GM23338 (cell line): ENCODE results near the gene RFX4. TPM values are rescaled to one million over a fixed set of nuclear protein-coding genes. Genes with fewer than 3 reads are reported as not detected.

ENCODE experiments used
- ATAC-seq: fragments of 200-7000 bp; cut with Tn5 transposase; 3 replicates; pipeline ENCODE4 v1.9.1; 2020
- DNase-seq: peaks from one replicate; pipeline ENCODE4 v3.0.0-alpha.2; 2015; ENCODE audit warnings: low spot score
- H2AFZ ChIP-seq: fragments of 200-600 bp; sonication (generic); 2 replicates; pipeline ENCODE4 v1.8.0; 2016; ENCODE audit warnings: antibody characterized with exemption, mild to moderate bottlenecking, moderate library complexity
- H3F3A ChIP-seq: fragments of 200-600 bp; sonication (generic); replicated peaks from 2 replicates; pipeline ENCODE4 v1.8.0; 2017; ENCODE audit warnings: antibody characterized with exemption, mixed run types, low read depth
- H3K27ac ChIP-seq: fragments of 200-600 bp; sonication (generic); 2 replicates; pipeline ENCODE4 v1.6.1; 2016; ENCODE audit warnings: low read depth
- H3K27me3 ChIP-seq: fragments of 200-600 bp; sonication (generic); 2 replicates; pipeline ENCODE4 v1.8.0; 2016; ENCODE audit warnings: mild to moderate bottlenecking, mixed run types, moderate library complexity; ENCODE audit not compliant: insufficient read depth
- H3K36me3 ChIP-seq: fragments of 200-600 bp; sonication (generic); 2 replicates; pipeline ENCODE4 v1.8.0; 2016; ENCODE audit warnings: mild to moderate bottlenecking; ENCODE audit not compliant: insufficient read depth
- H3K4me1 ChIP-seq: fragments of 200-600 bp; sonication (generic); 2 replicates; pipeline ENCODE4 v1.8.0; 2016; ENCODE audit warnings: mild to moderate bottlenecking, moderate library complexity; ENCODE audit not compliant: insufficient read depth
- H3K4me2 ChIP-seq: fragments of 200-600 bp; sonication (generic); 2 replicates; pipeline ENCODE4 v1.7.1; 2017; ENCODE audit warnings: mixed run types
- H3K4me3 ChIP-seq: fragments of 200-600 bp; sonication (generic); 2 replicates; pipeline ENCODE4 v1.6.1; 2016; ENCODE audit warnings: mixed run types
- H3K79me2 ChIP-seq: fragments of 200-600 bp; sonication (generic); replicated peaks from 2 replicates; pipeline ENCODE4 v1.8.0; 2017; ENCODE audit warnings: mild to moderate bottlenecking; ENCODE audit not compliant: insufficient read depth
- H3K9me2 ChIP-seq: fragments of 200-600 bp; sonication (generic); 2 replicates; pipeline ENCODE4 v1.8.0; 2017; ENCODE audit not compliant: insufficient read depth
- H4K20me1 ChIP-seq: fragments of 200-600 bp; sonication (generic); replicated peaks from 2 replicates; pipeline ENCODE4 v1.8.0; 2017; ENCODE audit warnings: mild to moderate bottlenecking; ENCODE audit not compliant: insufficient read depth
- H3K27ac Mint-ChIP-seq: 2 replicates; pipeline ENCODE4 v1.8.0; 2020; ENCODE audit warnings: inconsistent platforms, mild to moderate bottlenecking, moderate library complexity, mixed read lengths
- H3K27me3 Mint-ChIP-seq: 3 replicates; pipeline ENCODE4 v1.8.0; 2022; ENCODE audit warnings: low read depth, mild to moderate bottlenecking, moderate library complexity, mixed read lengths, inconsistent platforms; ENCODE audit not compliant: insufficient read depth, poor library complexity
- H3K36me3 Mint-ChIP-seq: 3 replicates; pipeline ENCODE4 v1.8.0; 2021; ENCODE audit warnings: low read depth, mild to moderate bottlenecking, inconsistent platforms, moderate library complexity, mixed read lengths
- H3K4me1 Mint-ChIP-seq: 3 replicates; pipeline ENCODE4 v1.8.0; 2020; ENCODE audit warnings: mild to moderate bottlenecking, inconsistent platforms, mixed read lengths
- H3K4me3 Mint-ChIP-seq: 3 replicates; pipeline ENCODE4 v1.8.0; 2021; ENCODE audit warnings: moderate library complexity, mild to moderate bottlenecking, inconsistent platforms, mixed read lengths
- H3K9me3 Mint-ChIP-seq: 3 replicates; pipeline ENCODE4 v1.8.0; 2020; ENCODE audit warnings: moderate library complexity, mild to moderate bottlenecking, inconsistent platforms, mixed read lengths
- CREB1 ChIP-seq: fragments of 250-450 bp; sonication (Bioruptor Pico); IDR thresholded peaks from 2 replicates; pipeline ENCODE4 v1.5.0; 2020; ENCODE audit warnings: low read depth, mild to moderate bottlenecking, moderate library complexity
- EZH2 ChIP-seq: fragments of 200-600 bp; sonication (generic); IDR thresholded peaks from one replicate; pipeline ENCODE4 v1.8.0; 2017; ENCODE audit warnings: antibody characterized with exemption, mild to moderate bottlenecking, low read depth; ENCODE audit not compliant: unreplicated experiment
- EZH2phosphoT487 ChIP-seq: fragments of 200-600 bp; sonication (generic); IDR thresholded peaks from one replicate; pipeline ENCODE4 v1.8.1; 2018; ENCODE audit warnings: antibody characterized with exemption; ENCODE audit not compliant: unreplicated experiment
- JUNB ChIP-seq: IDR thresholded peaks from one replicate; pipeline ENCODE4 v1.6.1; 2016; ENCODE audit warnings: antibody characterized with exemption; ENCODE audit not compliant: unreplicated experiment
- NANOG ChIP-seq: IDR thresholded peaks from 2 replicates; pipeline ENCODE4 v1.6.1; 2016; ENCODE audit warnings: antibody characterized with exemption, borderline replicate concordance
- POLR2AphosphoS5 ChIP-seq: IDR thresholded peaks from 2 replicates; pipeline ENCODE4 v1.6.1; 2016; ENCODE audit warnings: antibody characterized with exemption, low read depth
- STAT1 ChIP-seq: IDR thresholded peaks from one replicate; pipeline ENCODE4 v1.6.1; 2016; ENCODE audit warnings: antibody characterized with exemption; ENCODE audit not compliant: unreplicated experiment
- ZNF114 ChIP-seq: fragments of 250-450 bp; sonication (Bioruptor Pico); IDR thresholded peaks from 2 replicates; pipeline ENCODE4 v1.5.0; 2020; ENCODE audit warnings: mild to moderate bottlenecking, moderate library complexity
- polyA plus RNA-seq: library from polyadenylated mRNA; unstranded; fragments of >200 nt; fragmentation: Nextera tagmentation; extraction: Ambion mirVana; gene quantifications from 2 replicates; pipeline ENCODE4 v1.2.1, GENCODE V29; 2016
- total RNA-seq: library from RNA; depleted of rRNA; stranded (reverse); fragments of >200 nt; shearing (Covaris generic); gene quantifications from 2 replicates; pipeline ENCODE4 v1.2.3, GENCODE V29; 2014
- TF ChIP-seq, protein P1 (sequence below): fragments of 250-450 bp; sonication (Bioruptor Pico); IDR thresholded peaks from 2 replicates; pipeline ENCODE4 v1.5.0; 2020; ENCODE audit warnings: mild to moderate bottlenecking, moderate library complexity
- TF ChIP-seq, protein P2 (sequence below), 2 experiments: fragments of 200-600 bp in 1 of 2; sonication (generic) in 1 of 2; conservative IDR thresholded peaks; 2 replicates each; pipeline versions ENCODE4 v1.5.1 to v1.6.1; 2016 to 2017; ENCODE audit warnings: antibody characterized with exemption in 2 of 2, low read depth in 2 of 2, mild to moderate bottlenecking in 2 of 2, moderate library complexity in 1 of 2
- TF ChIP-seq, protein P3 (sequence below): IDR thresholded peaks from one replicate; pipeline ENCODE4 v1.6.1; 2018; ENCODE audit warnings: antibody characterized with exemption; ENCODE audit not compliant: unreplicated experiment
- TF ChIP-seq, protein P4 (sequence below): IDR thresholded peaks from 2 replicates; pipeline ENCODE4 v1.6.1; 2016; ENCODE audit warnings: antibody characterized with exemption

The RFX4 gene
- total and polyA plus RNA-seq, 2 experiments from 2014 or later: 0.23 TPM; not detected in 1

DNA sequence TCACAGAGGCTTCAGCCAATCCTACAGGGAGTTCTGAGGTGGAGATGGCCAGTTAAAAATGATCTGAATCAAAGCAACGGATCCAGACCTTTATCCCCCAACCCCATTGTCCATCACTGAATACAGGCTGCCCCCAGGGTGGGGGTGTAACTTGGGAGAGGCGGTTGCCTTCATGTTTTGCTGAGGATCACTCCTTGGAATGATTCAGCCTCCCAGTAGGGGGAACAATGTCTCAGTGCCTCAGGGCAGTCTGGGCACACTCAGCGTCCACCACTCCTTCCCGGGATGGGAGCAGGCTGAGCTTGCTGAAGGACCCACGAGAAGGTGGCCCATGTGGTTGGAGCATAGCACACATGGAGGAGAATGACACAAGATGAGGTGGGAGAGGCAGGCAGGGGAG, 60.2 kb downstream of the RFX4 start:
- Histone ChIP-seq H3F3A (no peaks in the 10 kb centered on the region), H3K9me2 (no peaks in the 10 kb centered on the region), H3K79me2 (no peaks in the 10 kb centered on the region), H3K4me1 (no peaks in the 10 kb centered on the region), H2AFZ (no peak overlapping the region), H3K4me2 (no peak overlapping the region), H3K27me3 (no peaks in the 10 kb centered on the region), H3K36me3 (no peaks in the 10 kb centered on the region), H4K20me1 (no peaks in the 10 kb centered on the region), H3K27ac (no peak overlapping the region), H3K4me3 (no peak overlapping the region)
- Mint-ChIP-seq H3K27me3 (peaks cover 2% of the 10 kb centered on the region), H3K4me3 (no peak overlapping the region), H3K36me3 (no peaks in the 10 kb centered on the region), H3K27ac (no peak overlapping the region), H3K9me3 (no peaks in the 10 kb centered on the region), H3K4me1 (peaks cover 10% of the 10 kb centered on the region)
- ATAC-seq: peak; percentile 59
- TF ChIP-seq, protein P1, sequence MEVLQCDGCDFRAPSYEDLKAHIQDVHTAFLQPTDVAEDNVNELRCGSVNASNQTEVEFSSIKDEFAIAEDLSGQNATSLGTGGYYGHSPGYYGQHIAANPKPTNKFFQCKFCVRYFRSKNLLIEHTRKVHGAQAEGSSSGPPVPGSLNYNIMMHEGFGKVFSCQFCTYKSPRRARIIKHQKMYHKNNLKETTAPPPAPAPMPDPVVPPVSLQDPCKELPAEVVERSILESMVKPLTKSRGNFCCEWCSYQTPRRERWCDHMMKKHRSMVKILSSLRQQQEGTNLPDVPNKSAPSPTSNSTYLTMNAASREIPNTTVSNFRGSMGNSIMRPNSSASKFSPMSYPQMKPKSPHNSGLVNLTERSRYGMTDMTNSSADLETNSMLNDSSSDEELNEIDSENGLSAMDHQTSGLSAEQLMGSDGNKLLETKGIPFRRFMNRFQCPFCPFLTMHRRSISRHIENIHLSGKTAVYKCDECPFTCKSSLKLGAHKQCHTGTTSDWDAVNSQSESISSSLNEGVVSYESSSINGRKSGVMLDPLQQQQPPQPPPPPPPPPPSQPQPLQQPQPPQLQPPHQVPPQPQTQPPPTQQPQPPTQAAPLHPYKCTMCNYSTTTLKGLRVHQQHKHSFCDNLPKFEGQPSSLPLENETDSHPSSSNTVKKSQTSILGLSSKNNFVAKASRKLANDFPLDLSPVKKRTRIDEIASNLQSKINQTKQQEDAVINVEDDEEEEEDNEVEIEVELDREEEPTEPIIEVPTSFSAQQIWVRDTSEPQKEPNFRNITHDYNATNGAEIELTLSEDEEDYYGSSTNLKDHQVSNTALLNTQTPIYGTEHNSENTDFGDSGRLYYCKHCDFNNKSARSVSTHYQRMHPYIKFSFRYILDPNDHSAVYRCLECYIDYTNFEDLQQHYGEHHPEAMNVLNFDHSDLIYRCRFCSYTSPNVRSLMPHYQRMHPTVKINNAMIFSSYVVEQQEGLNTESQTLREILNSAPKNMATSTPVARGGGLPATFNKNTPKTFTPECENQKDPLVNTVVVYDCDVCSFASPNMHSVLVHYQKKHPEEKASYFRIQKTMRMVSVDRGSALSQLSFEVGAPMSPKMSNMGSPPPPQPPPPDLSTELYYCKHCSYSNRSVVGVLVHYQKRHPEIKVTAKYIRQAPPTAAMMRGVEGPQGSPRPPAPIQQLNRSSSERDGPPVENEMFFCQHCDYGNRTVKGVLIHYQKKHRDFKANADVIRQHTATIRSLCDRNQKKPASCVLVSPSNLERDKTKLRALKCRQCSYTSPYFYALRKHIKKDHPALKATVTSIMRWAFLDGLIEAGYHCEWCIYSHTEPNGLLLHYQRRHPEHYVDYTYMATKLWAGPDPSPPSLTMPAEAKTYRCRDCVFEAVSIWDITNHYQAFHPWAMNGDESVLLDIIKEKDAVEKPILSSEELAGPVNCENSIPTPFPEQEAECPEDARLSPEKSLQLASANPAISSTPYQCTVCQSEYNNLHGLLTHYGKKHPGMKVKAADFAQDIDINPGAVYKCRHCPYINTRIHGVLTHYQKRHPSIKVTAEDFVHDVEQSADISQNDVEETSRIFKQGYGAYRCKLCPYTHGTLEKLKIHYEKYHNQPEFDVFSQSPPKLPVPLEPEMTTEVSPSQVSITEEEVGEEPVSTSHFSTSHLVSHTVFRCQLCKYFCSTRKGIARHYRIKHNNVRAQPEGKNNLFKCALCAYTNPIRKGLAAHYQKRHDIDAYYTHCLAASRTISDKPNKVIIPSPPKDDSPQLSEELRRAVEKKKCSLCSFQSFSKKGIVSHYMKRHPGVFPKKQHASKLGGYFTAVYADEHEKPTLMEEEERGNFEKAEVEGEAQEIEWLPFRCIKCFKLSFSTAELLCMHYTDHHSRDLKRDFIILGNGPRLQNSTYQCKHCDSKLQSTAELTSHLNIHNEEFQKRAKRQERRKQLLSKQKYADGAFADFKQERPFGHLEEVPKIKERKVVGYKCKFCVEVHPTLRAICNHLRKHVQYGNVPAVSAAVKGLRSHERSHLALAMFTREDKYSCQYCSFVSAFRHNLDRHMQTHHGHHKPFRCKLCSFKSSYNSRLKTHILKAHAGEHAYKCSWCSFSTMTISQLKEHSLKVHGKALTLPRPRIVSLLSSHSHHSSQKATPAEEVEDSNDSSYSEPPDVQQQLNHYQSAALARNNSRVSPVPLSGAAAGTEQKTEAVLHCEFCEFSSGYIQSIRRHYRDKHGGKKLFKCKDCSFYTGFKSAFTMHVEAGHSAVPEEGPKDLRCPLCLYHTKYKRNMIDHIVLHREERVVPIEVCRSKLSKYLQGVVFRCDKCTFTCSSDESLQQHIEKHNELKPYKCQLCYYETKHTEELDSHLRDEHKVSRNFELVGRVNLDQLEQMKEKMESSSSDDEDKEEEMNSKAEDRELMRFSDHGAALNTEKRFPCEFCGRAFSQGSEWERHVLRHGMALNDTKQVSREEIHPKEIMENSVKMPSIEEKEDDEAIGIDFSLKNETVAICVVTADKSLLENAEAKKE (CRISPR knock-in tag): no peak
- no peak for TF ChIP-seq EZH2
- TF ChIP-seq, protein P2, sequence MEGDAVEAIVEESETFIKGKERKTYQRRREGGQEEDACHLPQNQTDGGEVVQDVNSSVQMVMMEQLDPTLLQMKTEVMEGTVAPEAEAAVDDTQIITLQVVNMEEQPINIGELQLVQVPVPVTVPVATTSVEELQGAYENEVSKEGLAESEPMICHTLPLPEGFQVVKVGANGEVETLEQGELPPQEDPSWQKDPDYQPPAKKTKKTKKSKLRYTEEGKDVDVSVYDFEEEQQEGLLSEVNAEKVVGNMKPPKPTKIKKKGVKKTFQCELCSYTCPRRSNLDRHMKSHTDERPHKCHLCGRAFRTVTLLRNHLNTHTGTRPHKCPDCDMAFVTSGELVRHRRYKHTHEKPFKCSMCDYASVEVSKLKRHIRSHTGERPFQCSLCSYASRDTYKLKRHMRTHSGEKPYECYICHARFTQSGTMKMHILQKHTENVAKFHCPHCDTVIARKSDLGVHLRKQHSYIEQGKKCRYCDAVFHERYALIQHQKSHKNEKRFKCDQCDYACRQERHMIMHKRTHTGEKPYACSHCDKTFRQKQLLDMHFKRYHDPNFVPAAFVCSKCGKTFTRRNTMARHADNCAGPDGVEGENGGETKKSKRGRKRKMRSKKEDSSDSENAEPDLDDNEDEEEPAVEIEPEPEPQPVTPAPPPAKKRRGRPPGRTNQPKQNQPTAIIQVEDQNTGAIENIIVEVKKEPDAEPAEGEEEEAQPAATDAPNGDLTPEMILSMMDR (conservative IDR thresholded peaks at IDR 0.05; ENCODE audit: low read depth in 2 of 2): no peak
- TF ChIP-seq, protein P3, sequence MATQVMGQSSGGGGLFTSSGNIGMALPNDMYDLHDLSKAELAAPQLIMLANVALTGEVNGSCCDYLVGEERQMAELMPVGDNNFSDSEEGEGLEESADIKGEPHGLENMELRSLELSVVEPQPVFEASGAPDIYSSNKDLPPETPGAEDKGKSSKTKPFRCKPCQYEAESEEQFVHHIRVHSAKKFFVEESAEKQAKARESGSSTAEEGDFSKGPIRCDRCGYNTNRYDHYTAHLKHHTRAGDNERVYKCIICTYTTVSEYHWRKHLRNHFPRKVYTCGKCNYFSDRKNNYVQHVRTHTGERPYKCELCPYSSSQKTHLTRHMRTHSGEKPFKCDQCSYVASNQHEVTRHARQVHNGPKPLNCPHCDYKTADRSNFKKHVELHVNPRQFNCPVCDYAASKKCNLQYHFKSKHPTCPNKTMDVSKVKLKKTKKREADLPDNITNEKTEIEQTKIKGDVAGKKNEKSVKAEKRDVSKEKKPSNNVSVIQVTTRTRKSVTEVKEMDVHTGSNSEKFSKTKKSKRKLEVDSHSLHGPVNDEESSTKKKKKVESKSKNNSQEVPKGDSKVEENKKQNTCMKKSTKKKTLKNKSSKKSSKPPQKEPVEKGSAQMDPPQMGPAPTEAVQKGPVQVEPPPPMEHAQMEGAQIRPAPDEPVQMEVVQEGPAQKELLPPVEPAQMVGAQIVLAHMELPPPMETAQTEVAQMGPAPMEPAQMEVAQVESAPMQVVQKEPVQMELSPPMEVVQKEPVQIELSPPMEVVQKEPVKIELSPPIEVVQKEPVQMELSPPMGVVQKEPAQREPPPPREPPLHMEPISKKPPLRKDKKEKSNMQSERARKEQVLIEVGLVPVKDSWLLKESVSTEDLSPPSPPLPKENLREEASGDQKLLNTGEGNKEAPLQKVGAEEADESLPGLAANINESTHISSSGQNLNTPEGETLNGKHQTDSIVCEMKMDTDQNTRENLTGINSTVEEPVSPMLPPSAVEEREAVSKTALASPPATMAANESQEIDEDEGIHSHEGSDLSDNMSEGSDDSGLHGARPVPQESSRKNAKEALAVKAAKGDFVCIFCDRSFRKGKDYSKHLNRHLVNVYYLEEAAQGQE: no peak
- no peak for TF ChIP-seq EZH2phosphoT487
- TF ChIP-seq, protein P4, sequence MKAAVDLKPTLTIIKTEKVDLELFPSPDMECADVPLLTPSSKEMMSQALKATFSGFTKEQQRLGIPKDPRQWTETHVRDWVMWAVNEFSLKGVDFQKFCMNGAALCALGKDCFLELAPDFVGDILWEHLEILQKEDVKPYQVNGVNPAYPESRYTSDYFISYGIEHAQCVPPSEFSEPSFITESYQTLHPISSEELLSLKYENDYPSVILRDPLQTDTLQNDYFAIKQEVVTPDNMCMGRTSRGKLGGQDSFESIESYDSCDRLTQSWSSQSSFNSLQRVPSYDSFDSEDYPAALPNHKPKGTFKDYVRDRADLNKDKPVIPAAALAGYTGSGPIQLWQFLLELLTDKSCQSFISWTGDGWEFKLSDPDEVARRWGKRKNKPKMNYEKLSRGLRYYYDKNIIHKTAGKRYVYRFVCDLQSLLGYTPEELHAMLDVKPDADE: no peak
- TF ChIP-seq STAT1: no peak
- TF ChIP-seq CREB1 (CRISPR knock-in tag): no peak
- no peak for TF ChIP-seq JUNB
- no peak for TF ChIP-seq ZNF114 (CRISPR knock-in tag)
- TF ChIP-seq NANOG: no peak
- TF ChIP-seq POLR2AphosphoS5: no peak
- DNase-seq: no peak
